Measurements from ENCODE around the gene FMO1.
A peak's percentile ranks its signal among the peaks of the same experiment; 100 is the strongest.

Gene FMO1

GRCh38 chr1:171243878-171244277 lies 4.4 kb upstream of the FMO1 start:
- no peak for DNase-seq

GRCh38 chr1:171245458-171246064 lies 2.7 kb upstream of the FMO1 start:
- DNase-seq = peak; percentile 11

GRCh38 chr1:171247501-171247900 lies 793 bp upstream of the FMO1 start:
- no peak for DNase-seq

GRCh38 chr1:171248841-171249240 lies 547 bp downstream of the FMO1 start:
- no peak for DNase-seq

- no peak for DNase-seq
Observed at GRCh38 chr1:171250263-171250662, 2.0 kb downstream of the FMO1 start.

- DNase-seq = peak; percentile 57
Observed at GRCh38 chr1:171251042-171251951, 3.0 kb downstream of the FMO1 start.

GRCh38 chr1:171251952-171252300 lies 3.6 kb downstream of the FMO1 start:
- DNase-seq = no peak

- no peak for DNase-seq
Observed at GRCh38 chr1:171252482-171252881, 4.2 kb downstream of the FMO1 start.

GRCh38 chr1:171254859-171255258 lies 6.6 kb downstream of the FMO1 start:
- no peak for DNase-seq

GRCh38 chr1:171256940-171257606 lies 8.8 kb downstream of the FMO1 start:
- DNase-seq = no peak

GRCh38 chr1:171257607-171258076 lies 9.3 kb downstream of the FMO1 start:
- DNase-seq = no peak

- no peak for DNase-seq
Observed at GRCh38 chr1:171258429-171258828, 10.1 kb downstream of the FMO1 start.

- no peak for DNase-seq
Observed at GRCh38 chr1:171258943-171259342, 10.6 kb downstream of the FMO1 start.

- no peak for DNase-seq
Observed at GRCh38 chr1:171261336-171261735, 13.0 kb downstream of the FMO1 start.

GRCh38 chr1:171263901-171264300 lies 15.6 kb downstream of the FMO1 start:
- no peak for DNase-seq

- DNase-seq = no peak
Observed at GRCh38 chr1:171265686-171266085, 17.4 kb downstream of the FMO1 start.

GRCh38 chr1:171266930-171267329 lies 18.6 kb downstream of the FMO1 start:
- no peak for DNase-seq

GRCh38 chr1:171267391-171267790 lies 19.1 kb downstream of the FMO1 start:
- no peak for DNase-seq

GRCh38 chr1:171270806-171271205 lies 22.5 kb downstream of the FMO1 start:
- no peak for DNase-seq

- DNase-seq = no peak
Observed at GRCh38 chr1:171277534-171277933, 29.2 kb downstream of the FMO1 start.

- no peak for DNase-seq
Observed at GRCh38 chr1:171279234-171279633, 30.9 kb downstream of the FMO1 start.

- DNase-seq = no peak
Observed at GRCh38 chr1:171279678-171280077, 31.4 kb downstream of the FMO1 start.

GRCh38 chr1:171280599-171280998 lies 32.3 kb downstream of the FMO1 start:
- DNase-seq = no peak

All from NCI-H345 (cell line).